ENCODE measurements around the gene DNAH11.
"Not testable (repeated sequence)": the region's sequence is repeated elsewhere in the genome, so short reads cannot be mapped to it uniquely, and the experiment has no call there.

Gene DNAH11

DNA sequence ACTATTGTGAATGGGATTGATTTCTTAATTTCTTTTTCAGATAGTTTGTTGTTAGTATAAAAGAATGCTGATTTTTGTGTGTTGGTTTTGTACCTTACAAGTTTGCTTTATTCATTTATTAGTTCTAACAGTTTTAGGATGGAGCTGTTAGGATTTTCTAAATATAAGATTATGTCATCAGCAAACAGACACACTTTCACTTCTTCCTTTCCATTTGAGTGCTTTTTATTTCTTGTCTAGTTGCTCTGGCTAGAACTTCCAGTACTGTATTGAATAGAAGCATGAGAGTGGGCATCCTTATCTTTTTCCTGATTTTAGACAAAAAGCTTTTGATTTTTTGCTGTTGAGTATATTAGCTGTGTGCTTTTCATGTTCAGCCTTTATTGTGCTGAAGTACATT lies 81.5 kb downstream of the DNAH11 start:
- DNase-seq, result no peak

DNA sequence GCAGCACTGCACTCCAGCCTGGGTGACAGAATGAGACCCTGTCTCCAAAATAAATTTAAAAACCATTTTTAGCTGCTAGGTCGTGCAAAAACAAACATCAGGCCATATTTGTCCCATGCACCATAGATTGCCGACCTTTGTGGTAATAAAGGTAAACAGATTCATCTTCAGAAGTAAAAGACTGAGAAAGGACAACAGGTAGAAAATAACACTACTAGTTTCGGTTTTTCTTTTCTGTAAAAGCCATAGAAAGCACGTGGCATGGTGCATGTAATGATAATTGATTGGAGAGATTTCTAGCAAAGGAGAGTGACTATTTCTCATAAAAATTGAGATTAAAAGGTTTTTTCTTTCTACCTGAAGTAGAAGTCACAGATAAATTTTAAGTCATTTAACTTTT lies 93.9 kb downstream of the DNAH11 start:
- DNase-seq, result peak; percentile 7

GRCh38 chr7:21639206-21639868 lies 96.5 kb downstream of the DNAH11 start:
- no peak for DNase-seq

GRCh38 chr7:21640105-21640504 lies 97.3 kb downstream of the DNAH11 start:
- no peak for DNase-seq

DNA sequence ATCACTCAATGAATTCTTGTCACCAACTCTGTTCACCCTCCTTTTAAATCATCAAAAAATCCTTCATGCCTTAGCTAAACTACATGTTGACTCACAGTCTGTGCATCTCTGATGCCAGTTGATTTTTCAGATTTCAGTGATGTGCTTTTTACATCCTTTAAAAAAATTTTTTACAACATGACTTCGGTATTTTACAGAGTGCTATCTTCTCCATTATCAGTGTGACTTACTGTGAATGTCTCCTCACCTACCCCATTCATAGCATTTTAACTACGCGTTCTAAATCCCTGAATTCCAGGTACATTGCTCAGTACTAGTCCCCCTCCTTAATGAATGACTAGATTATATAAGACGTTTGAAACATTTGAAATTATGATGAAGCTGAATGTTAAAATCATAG lies 98.7 kb downstream of the DNAH11 start:
- DNase-seq, result no peak

- no peak for DNase-seq
These were observed 99.6 kb downstream of the DNAH11 start for GRCh38 chr7:21642422-21642821.

- DNase-seq, result no peak
These were observed 108.9 kb downstream of the DNAH11 start for GRCh38 chr7:21651697-21652096.

DNA sequence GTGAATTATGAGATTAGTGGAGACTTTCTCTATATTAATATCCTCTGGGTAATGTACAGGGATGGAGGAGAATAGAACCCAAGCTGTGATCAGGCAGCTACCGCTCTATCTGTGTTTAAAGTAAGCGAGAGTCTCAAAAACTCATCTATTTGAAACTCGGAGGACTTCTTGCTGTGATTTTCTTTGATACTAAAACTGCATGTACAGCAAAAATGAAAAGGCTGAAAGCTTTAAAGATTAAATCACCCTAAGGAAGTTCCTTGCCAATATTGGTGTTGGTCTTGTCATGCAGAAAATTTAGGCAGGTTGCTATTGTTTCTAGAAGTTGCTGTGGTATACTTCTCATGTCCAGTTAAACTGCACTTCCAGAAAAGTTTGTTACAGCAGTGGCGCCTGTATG lies 110.8 kb downstream of the DNAH11 start:
- DNase-seq, result no peak

GRCh38 chr7:21656081-21656480 lies 113.2 kb downstream of the DNAH11 start:
- no peak for DNase-seq

- no peak for DNase-seq
These were observed 114.0 kb downstream of the DNAH11 start for GRCh38 chr7:21656796-21657195.

DNA sequence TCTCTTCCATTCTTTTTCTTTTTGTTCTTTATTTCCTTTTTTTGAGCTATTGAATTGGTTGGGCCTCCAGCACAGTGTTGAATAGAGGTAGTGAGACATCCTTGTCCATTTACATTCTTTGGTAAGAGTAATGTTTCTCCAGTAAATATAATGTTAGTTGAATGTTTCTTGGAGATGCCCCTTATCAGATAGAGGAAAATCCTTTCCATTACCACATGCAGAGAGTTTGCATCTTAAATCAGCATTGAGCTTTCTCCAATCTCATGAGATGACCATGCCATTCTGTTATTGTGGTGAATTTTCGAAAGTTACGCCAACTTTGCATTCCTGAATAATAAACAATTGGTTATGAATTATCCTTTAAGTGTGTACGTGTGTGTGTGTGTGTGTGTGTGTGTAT lies 127.7 kb downstream of the DNAH11 start:
- DNase-seq, result no peak

DNA sequence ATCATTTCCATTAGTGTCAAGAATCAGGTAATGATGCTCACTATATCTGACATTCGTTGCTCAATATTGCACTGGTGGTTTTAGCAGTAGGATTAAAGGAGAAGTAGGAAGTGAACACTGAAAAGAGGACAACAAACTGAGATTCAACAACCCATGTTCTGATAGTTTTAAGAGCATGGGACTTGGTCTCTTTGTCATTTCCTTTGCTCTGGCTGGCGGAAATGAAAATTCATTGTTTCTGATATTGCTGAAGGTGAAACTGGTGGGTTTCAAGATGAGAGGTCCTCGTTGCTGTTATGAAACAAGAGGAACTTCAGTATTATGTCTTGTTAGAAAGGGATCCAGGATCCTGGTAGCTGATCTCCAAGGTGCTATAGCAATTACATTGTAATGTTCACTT lies 129.0 kb downstream of the DNAH11 start:
- DNase-seq, result no peak

GRCh38 chr7:21675255-21675654 lies 132.4 kb downstream of the DNAH11 start:
- no peak for DNase-seq

GRCh38 chr7:21690705-21691104 lies 147.9 kb downstream of the DNAH11 start:
- DNase-seq, result no peak

DNA sequence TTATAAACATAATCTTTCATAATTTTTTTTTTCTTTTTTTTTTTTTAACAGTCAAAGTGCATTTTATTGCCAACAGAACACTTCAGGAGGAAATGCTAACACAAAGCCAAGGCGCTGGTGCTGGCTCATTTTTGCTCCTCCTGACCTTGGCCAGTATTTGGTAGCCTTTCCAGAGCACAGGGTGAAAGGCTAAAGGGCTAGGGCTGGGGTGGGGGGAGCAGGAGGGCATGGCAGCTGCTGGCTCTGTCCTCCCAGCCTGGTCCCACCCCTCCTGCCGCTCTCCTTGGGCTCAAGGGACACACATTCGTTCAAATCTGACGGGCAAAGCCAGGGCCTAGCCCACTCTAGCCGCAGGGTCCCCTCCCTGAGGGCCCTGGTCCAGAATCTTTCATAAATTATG lies 148.3 kb downstream of the DNAH11 start:
- DNase-seq, result not testable (repeated sequence)

DNA sequence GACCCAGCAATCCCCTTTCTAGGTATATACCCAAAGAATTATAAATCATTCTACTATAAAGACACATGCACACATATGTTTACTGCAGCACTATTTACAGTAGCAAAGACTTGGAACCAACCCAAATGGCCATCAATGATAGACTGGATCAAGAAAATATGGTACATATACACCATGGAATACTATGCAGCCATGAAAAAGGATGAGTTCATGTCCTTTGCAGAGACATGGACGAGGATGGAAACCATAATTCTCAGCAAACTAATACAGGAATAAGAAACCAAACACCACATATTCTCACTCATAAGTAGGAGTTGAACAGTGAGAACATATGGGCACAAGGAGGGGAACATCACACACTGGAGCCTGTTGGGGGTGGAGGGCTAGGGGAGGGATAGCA lies 157.7 kb downstream of the DNAH11 start:
- DNase-seq, result not testable (repeated sequence)

- DNase-seq, result peak; percentile 52
These were observed 159.5 kb downstream of the DNAH11 start for GRCh38 chr7:21702303-21702702.

DNA sequence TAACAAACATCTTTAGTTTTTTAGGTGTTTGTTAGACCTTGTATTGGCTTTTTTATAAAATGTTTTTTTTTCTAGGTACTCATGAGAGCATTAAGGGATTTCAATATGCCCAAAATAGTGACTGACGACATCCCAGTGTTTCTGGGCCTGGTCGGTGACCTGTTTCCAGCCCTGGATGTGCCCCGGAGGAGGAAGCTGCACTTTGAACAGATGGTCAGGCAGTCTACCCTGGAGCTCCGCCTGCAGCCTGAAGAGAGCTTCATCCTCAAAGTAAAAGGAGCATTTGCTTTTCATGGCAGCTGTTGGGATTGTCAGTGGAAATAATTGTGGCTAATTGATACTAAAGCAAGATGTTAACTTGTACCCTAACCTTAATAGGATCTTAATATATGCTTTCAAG lies 161.5 kb downstream of the DNAH11 start:
- DNase-seq, result no peak

DNA sequence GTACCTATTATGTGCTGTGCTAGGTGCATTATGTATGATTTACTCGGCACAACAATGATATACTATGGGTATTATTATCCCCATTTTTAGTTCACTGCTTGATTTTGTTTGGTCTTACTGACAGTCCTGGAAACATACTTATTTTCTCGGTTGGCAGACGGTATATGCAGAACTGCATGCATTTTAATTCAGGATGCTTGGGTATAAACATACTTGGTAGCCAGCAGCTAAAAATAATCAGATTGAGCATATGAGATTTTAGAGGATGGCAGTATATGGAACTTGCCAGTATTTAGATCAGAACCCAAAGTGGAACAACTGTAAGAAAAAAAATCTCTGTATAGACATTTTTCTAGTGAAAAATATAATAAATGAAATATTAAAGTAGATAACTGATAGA lies 163.3 kb downstream of the DNAH11 start:
- no peak for DNase-seq

DNA sequence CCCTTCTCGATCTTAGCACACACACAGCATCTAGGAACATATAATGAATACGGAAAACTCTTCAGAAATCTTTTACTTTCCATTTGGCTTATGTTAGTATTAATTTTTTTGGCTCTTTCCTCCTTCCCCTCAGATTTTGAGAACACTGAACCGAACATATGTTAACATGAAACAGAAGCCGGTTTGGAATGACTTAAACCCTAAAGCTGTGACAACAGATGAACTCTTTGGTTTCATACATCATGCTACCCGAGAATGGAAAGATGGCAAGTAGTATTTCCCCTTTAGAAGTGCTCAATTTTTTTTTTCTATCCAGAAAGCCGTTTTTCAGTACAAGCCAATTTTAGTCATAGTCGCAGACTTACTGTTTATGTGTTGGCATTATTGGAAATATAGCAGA lies 164.7 kb downstream of the DNAH11 start:
- DNase-seq, result no peak

GRCh38 chr7:21708096-21708495 lies 165.3 kb downstream of the DNAH11 start:
- no peak for DNase-seq

GRCh38 chr7:21717323-21717722 lies 174.5 kb downstream of the DNAH11 start:
- no peak for DNase-seq

DNA sequence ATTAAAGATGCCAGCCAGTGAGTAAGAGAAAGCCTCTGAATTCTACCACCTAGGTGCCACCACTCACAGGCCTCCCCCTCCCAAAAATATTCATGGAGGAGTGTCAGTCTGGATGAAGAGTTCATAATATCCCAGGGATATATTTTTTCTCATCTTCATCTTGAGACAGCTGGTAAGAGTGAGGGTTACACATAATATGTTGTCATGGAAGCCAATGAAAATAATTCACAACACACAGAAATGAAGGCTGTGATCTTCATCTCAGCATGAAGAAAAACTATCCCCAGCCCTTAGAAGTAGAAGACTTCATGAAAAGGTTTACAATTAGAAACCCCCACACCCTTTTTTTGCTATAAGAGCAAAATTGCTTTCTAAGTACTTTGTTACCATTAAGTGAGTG lies 175.6 kb downstream of the DNAH11 start:
- DNase-seq, result no peak

- no peak for DNase-seq
These were observed 177.0 kb downstream of the DNAH11 start for GRCh38 chr7:21719846-21720245.

DNA sequence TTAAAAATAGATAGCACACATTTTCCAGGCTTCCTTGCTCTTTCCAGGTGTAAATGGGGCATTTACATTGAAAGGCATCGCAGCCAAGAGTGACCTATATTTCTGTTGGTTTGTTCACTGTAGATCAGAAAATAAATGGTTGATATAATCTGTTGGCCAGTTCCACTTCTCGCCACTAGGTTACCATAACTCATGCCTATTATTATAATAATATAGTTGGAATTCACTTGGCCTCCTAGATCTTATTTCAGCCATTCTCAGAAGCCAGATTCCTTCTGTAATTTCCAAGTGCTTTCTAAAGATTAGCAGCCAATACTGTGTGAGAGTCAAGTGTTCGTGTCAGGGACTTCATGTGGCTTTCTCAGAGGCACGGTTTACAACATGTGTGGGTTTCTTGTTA lies 179.5 kb downstream of the DNAH11 start:
- no peak for DNase-seq

DNA sequence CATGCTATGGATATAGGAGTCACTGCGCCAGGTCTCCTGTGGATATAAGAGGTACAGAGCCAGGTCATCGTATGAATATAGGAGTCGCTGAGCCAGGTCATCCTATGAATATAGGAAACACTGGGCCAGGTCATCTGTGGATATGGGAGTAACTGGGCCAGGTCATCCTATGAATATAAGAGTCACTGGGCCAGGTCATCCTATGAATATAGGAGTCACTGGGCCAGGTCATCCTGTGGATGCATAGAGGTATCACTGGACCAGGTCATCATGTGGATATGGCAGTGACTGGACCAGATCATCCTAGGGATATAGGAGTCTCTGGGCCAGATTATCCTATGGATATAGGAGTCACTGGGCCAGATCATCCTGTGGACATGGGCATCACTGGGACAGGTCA lies 181.7 kb downstream of the DNAH11 start:
- DNase-seq, result no peak

Data from RPMI8226 (cell line).